A549 (cell line): ENCODE results near the gene TCF7L1. TPM values are rescaled to one million over a fixed set of nuclear protein-coding genes. Genes with fewer than 3 reads are reported as not detected.

Experiments
- ATAC-seq, 2 experiments: fragments of 200-7000 bp in 1 of 2; fragments of >200 bp in 1 of 2; cut with Nextera tagmentation in 1 of 2; cut with Tn5 transposase in 1 of 2; 3 replicates each; pipeline versions ENCODE4 v1.8.0 to v1.9.1; 2018 to 2020; ENCODE audit warnings: mild to moderate bottlenecking in 1 of 2, moderate library complexity in 1 of 2
- CTCF ChIA-PET: fragments of 300-600 bp; sonication (Branson Sonifier 250); formaldehyde crosslinking; extraction: SDS; loops from one replicate; lab custom pipeline; 2021; ENCODE audit warnings: antibody characterized with exemption, inconsistent platforms; lab: Yijun Ruan, JAX
- POLR2A ChIA-PET: fragments of 350-600 bp; formaldehyde crosslinking; extraction: SDS; loops from one replicate; lab custom pipeline; 2021; ENCODE audit warnings: antibody characterized with exemption, inconsistent platforms; lab: Yijun Ruan, JAX
- DNase-seq, 2 experiments: peaks; one replicate each; pipeline versions ENCODE4 v3.0.0 to v3.0.0-alpha.2; 2011 to 2016; ENCODE audit warnings: low read depth in 1 of 2, low spot score in 1 of 2
- FAIRE-seq: peaks from 2 replicates; lab custom pipeline; 2011; peaks lifted over from hg19 to GRCh38; lab: Jason Lieb, UNC
- H3K27ac ChIP-seq, 2 experiments: fragments of >200 bp; sonication (Bioruptor Twin); formaldehyde crosslinking; 3 replicates each; pipeline ENCODE4 v1.5.1; 2016 to 2017
- H3K4me1 ChIP-seq: fragments of >200 bp; sonication (Bioruptor Twin); formaldehyde crosslinking; 3 replicates; pipeline ENCODE4 v1.6.1; 2016
- H3K4me2 ChIP-seq: fragments of >200 bp; sonication (Bioruptor Twin); formaldehyde crosslinking; 3 replicates; pipeline ENCODE4 v1.6.1; 2016
- H3K4me3 ChIP-seq: fragments of >200 bp; sonication (Bioruptor Twin); formaldehyde crosslinking; 3 replicates; pipeline ENCODE4 v1.5.1; 2016
- H3K9me3 ChIP-seq: fragments of >200 bp; sonication (Bioruptor Twin); formaldehyde crosslinking; 3 replicates; pipeline ENCODE4 v1.6.1; 2016
- EHF ChIP-seq: fragments of 250-450 bp; sonication (Bioruptor Pico); IDR thresholded peaks from 2 replicates; pipeline ENCODE4 v1.5.0; 2020; ENCODE audit warnings: mild to moderate bottlenecking
- FOXS1 ChIP-seq: fragments of 250-450 bp; sonication (Bioruptor Pico); IDR thresholded peaks from 2 replicates; pipeline ENCODE4 v1.5.0; 2020; ENCODE audit warnings: mild to moderate bottlenecking, moderate library complexity
- GATA3 ChIP-seq: IDR thresholded peaks from 2 replicates; pipeline ENCODE4 v1.6.1; 2012; ENCODE audit warnings: borderline replicate concordance
- HEYL ChIP-seq: fragments of 250-450 bp; sonication (Bioruptor Pico); IDR thresholded peaks from 2 replicates; pipeline ENCODE4 v1.8.0; 2021; ENCODE audit warnings: mild to moderate bottlenecking, moderate library complexity
- HOXB13 ChIP-seq: fragments of 250-450 bp; sonication (Bioruptor Pico); IDR thresholded peaks from 2 replicates; pipeline ENCODE4 v1.5.0; 2020; ENCODE audit warnings: low read depth, mild to moderate bottlenecking, moderate library complexity
- HOXB5 ChIP-seq: fragments of 250-450 bp; sonication (Bioruptor Pico); IDR thresholded peaks from 2 replicates; pipeline ENCODE4 v1.5.0; 2020; ENCODE audit warnings: mild to moderate bottlenecking, moderate library complexity
- JUNB ChIP-seq: fragments of >200 bp; sonication (Bioruptor Twin); formaldehyde crosslinking; IDR thresholded peaks from 2 replicates; pipeline ENCODE4 v1.6.1; 2016
- MAFK ChIP-seq: fragments of 450-650 bp; IDR thresholded peaks from 2 replicates; pipeline ENCODE4 v1.6.1; 2014; ENCODE audit not compliant: partially characterized antibody
- NPAS2 ChIP-seq: fragments of 250-450 bp; sonication (Bioruptor Pico); IDR thresholded peaks from 2 replicates; pipeline ENCODE4 v1.8.0; 2022; ENCODE audit warnings: mild to moderate bottlenecking, moderate library complexity, borderline replicate concordance
- NR3C1 ChIP-seq: fragments of >200 bp; sonication (Bioruptor Twin); formaldehyde crosslinking; IDR thresholded peaks from 3 replicates; pipeline ENCODE4 v1.6.1; 2017
- POLR2A ChIP-seq: IDR thresholded peaks from 2 replicates; pipeline ENCODE4 v1.6.1; 2012; ENCODE audit warnings: mild to moderate bottlenecking, low read length
- POLR2AphosphoS2 ChIP-seq: conservative IDR thresholded peaks from 2 replicates; pipeline ENCODE4 v1.6.1; 2012; ENCODE audit warnings: low read length, improper control_type of control experiment, inconsistent platforms
- RARB ChIP-seq: fragments of 250-450 bp; sonication (Bioruptor Pico); IDR thresholded peaks from 2 replicates; pipeline ENCODE4 v1.8.0; 2021; ENCODE audit warnings: mild to moderate bottlenecking, moderate library complexity
- SMC3 ChIP-seq: fragments of >200 bp; sonication (Bioruptor Twin); formaldehyde crosslinking; IDR thresholded peaks from 3 replicates; pipeline ENCODE4 v1.6.1; 2018; ENCODE audit warnings: inconsistent platforms
- SREBF2 ChIP-seq: fragments of 450-650 bp; IDR thresholded peaks from 2 replicates; pipeline ENCODE4 v1.6.1; 2014; ENCODE audit warnings: mild to moderate bottlenecking, moderate library complexity
- WGBS: methylation state at CpG from one replicate; pipeline ENCODE4 v1.1.6; 2017; ENCODE audit errors: missing lambda C conversion rate; 5-methylcytosine and 5-hydroxymethylcytosine counted together
- polyA plus RNA-seq, 4 experiments: library from polyadenylated mRNA; depleted of rRNA in 3 of 4; stranded (reverse); fragments of >200 nt; fragmentation: RNase III in 1 of 4; extraction: RNeasy Plus Mini Kit Qiagen cat#74134 plus additional on column Dnase treatment in 1 of 4; gene quantifications; 2 replicates in 3 of 4; 3 replicates in 1 of 4; pipeline ENCODE4 v1.2.3, GENCODE V29; 2011 to 2017
- TF ChIP-seq, protein P1 (sequence below): IDR thresholded peaks from 2 replicates; pipeline ENCODE4 v1.6.1; 2012
- TF ChIP-seq, protein P2 (sequence below): fragments of 150-350 bp; IDR thresholded peaks from 2 replicates; pipeline ENCODE4 v1.6.1; 2014; ENCODE audit warnings: low read depth, mild to moderate bottlenecking, low read length
- TF ChIP-seq, protein P3 (sequence below): fragments of 450-650 bp; IDR thresholded peaks from 2 replicates; pipeline ENCODE4 v1.6.1; 2014; ENCODE audit warnings: antibody characterized with exemption
- TF ChIP-seq, protein P4 (sequence below): fragments of 200-600 bp; sonication (generic); IDR thresholded peaks from 2 replicates; pipeline ENCODE4 v1.6.1; 2016; ENCODE audit warnings: antibody characterized with exemption, mild to moderate bottlenecking, moderate library complexity
- TF ChIP-seq, protein P5 (sequence below): fragments of >200 bp; sonication (Bioruptor Twin); formaldehyde crosslinking; IDR thresholded peaks from 2 replicates; pipeline ENCODE4 v1.6.1; 2016

TCF7L1 gene
- polyA plus RNA-seq, 2 of the 4 experiments (the other 2 are of a cell fraction), result 0.68 to 4.4 TPM

DNA sequence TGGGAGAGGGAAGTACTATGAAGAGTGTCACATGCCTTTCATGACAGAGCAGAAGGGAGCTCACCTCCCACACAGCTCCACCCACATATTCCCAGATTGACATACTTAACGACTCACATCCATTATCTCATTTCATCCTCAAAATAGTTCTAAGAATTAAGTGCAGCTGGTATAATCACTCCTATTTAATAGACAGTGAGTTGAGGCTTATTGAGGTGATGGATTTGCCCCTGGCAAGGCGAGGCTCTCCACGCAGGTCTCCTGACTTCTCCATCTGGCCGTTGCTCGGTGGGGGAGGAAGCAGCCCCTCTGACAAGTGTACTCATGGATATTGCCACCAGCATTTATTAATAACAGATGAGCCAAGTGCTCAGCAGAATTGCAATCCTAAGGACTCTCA lies 113.2 kb downstream of the TCF7L1 start:
- DNase-seq (no peak), ATAC-seq (no peak), FAIRE-seq (no peak)
- TF ChIP-seq NR3C1 (no peak), HOXB13 (CRISPR knock-in tag) (no peak), SREBF2 (no peak), GATA3 (no peak), HEYL (no peak), NPAS2 (no peak), HOXB5 (no peak), EHF (CRISPR knock-in tag) (no peak), POLR2A (no peak), RARB (CRISPR knock-in tag) (no peak), MAFK (no peak), POLR2AphosphoS2 (no peak)
- TF ChIP-seq, protein P1, sequence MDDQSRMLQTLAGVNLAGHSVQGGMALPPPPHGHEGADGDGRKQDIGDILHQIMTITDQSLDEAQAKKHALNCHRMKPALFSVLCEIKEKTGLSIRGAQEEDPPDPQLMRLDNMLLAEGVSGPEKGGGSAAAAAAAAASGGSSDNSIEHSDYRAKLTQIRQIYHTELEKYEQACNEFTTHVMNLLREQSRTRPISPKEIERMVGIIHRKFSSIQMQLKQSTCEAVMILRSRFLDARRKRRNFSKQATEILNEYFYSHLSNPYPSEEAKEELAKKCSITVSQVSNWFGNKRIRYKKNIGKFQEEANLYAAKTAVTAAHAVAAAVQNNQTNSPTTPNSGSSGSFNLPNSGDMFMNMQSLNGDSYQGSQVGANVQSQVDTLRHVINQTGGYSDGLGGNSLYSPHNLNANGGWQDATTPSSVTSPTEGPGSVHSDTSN, result no peak
- TF ChIP-seq, protein P2, sequence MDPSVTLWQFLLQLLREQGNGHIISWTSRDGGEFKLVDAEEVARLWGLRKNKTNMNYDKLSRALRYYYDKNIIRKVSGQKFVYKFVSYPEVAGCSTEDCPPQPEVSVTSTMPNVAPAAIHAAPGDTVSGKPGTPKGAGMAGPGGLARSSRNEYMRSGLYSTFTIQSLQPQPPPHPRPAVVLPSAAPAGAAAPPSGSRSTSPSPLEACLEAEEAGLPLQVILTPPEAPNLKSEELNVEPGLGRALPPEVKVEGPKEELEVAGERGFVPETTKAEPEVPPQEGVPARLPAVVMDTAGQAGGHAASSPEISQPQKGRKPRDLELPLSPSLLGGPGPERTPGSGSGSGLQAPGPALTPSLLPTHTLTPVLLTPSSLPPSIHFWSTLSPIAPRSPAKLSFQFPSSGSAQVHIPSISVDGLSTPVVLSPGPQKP, result no peak
- TF ChIP-seq, protein P3, sequence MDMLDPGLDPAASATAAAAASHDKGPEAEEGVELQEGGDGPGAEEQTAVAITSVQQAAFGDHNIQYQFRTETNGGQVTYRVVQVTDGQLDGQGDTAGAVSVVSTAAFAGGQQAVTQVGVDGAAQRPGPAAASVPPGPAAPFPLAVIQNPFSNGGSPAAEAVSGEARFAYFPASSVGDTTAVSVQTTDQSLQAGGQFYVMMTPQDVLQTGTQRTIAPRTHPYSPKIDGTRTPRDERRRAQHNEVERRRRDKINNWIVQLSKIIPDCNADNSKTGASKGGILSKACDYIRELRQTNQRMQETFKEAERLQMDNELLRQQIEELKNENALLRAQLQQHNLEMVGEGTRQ, result no peak
- TF ChIP-seq, protein P4, sequence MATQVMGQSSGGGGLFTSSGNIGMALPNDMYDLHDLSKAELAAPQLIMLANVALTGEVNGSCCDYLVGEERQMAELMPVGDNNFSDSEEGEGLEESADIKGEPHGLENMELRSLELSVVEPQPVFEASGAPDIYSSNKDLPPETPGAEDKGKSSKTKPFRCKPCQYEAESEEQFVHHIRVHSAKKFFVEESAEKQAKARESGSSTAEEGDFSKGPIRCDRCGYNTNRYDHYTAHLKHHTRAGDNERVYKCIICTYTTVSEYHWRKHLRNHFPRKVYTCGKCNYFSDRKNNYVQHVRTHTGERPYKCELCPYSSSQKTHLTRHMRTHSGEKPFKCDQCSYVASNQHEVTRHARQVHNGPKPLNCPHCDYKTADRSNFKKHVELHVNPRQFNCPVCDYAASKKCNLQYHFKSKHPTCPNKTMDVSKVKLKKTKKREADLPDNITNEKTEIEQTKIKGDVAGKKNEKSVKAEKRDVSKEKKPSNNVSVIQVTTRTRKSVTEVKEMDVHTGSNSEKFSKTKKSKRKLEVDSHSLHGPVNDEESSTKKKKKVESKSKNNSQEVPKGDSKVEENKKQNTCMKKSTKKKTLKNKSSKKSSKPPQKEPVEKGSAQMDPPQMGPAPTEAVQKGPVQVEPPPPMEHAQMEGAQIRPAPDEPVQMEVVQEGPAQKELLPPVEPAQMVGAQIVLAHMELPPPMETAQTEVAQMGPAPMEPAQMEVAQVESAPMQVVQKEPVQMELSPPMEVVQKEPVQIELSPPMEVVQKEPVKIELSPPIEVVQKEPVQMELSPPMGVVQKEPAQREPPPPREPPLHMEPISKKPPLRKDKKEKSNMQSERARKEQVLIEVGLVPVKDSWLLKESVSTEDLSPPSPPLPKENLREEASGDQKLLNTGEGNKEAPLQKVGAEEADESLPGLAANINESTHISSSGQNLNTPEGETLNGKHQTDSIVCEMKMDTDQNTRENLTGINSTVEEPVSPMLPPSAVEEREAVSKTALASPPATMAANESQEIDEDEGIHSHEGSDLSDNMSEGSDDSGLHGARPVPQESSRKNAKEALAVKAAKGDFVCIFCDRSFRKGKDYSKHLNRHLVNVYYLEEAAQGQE, result no peak
- ChIA-PET CTCF (interaction anchor here (0.6 to 4.2 kb wide), 5 partner anchors 20 to 180 kb away, joined by 3 to 16 read pairs (median 8); partner anchors contain the start of gene TCF7L1), POLR2A (no interaction called here)
- WGBS, result 74% methylated on average over 5 of the region's 5 CpGs
- Histone ChIP-seq H3K27ac (no peak overlapping the region), H3K4me3 (no peak overlapping the region), H3K4me2 (no peak overlapping the region), H3K4me1 (peaks cover 22% of the 10 kb centered on the region), H3K9me3 (no peaks in the 10 kb centered on the region)

DNA sequence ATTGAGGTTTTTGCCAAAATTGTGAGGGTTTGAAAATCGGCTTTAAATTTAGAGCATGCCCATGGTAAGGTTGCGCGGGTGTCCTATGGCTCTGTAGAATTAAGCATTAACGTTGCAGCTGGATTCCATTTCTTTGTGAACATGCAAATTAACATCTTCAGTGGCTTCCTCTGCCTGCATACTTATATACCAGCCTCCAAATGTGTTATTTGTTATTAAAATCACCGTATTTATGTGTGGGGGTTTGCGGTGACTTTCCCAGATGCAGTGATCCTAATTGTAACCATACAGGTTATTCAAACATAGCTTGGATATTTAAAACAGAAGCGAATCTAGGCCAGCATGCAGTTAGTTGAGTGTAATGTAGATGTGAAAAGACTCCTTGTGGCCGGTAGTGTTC lies 114.4 kb downstream of the TCF7L1 start:
- Histone ChIP-seq H3K4me3 (no peak overlapping the region), H3K4me2 (no peak overlapping the region), H3K27ac (no peak overlapping the region), H3K9me3 (no peaks in the 10 kb centered on the region), H3K4me1 (peaks cover 22% of the 10 kb centered on the region)
- TF ChIP-seq POLR2AphosphoS2 (no peak), FOXS1 (CRISPR knock-in tag) (no peak), JUNB (no peak), SMC3 (no peak)
- TF ChIP-seq, protein P5, sequence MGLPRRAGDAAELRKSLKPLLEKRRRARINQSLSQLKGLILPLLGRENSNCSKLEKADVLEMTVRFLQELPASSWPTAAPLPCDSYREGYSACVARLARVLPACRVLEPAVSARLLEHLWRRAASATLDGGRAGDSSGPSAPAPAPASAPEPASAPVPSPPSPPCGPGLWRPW, result no peak
- TF ChIP-seq, protein P2, result no peak
- ChIA-PET CTCF (interaction anchor here (1.3 to 4.2 kb wide), 3 partner anchors 19 to 181 kb away, joined by 5 to 16 read pairs (median 12); no protein-coding TSS in a partner anchor), POLR2A (interaction anchor here (0.5 kb wide), 1 partner anchor 42 kb away, joined by 3 read pairs; no protein-coding TSS in a partner anchor)
- no peak for ATAC-seq
- DNase-seq, result no peak
- WGBS, result 82% methylated on average over 8 of the region's 8 CpGs
- FAIRE-seq, result no peak
